ENCODE data around the gene STIM1.
"Not testable (repeated sequence)": the region's sequence is repeated elsewhere in the genome, so short reads cannot be mapped to it uniquely, and the experiment has no call there.

STIM1 gene

DNA sequence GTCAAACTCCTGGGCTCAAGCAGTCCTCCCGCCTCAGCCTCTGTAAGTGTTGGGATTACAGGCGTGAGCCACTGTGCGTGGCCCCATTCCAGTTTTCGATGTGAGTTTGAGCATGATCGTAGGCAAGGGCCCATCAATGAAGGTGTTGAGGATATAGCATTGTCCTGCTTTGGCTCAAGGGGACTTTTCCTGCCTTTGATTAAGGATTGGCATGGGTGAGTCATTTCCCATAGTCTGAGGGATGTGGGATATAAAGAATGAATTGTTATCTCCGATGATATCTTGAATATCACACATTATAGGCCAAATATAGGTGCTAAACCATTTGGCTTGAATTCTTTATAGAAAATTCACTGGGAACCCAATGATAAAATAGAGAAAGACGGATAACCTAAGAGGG is 30.4 kb downstream of the STIM1 start:
- no peak for DNase-seq (ENCODE audit: low read depth in 2 of 2)

GRCh38 chr11:3886985-3887384 is 31.5 kb downstream of the STIM1 start:
- no peak for DNase-seq (ENCODE audit: low read depth in 2 of 2)

GRCh38 chr11:3888876-3889275 is 33.4 kb downstream of the STIM1 start:
- no peak for DNase-seq (ENCODE audit: low read depth in 2 of 2)

- DNase-seq (ENCODE audit: low read depth in 2 of 2) = no peak
Measured at GRCh38 chr11:3890014-3890413, 34.5 kb downstream of the STIM1 start.

- no peak for DNase-seq (ENCODE audit: low read depth in 2 of 2)
Measured at GRCh38 chr11:3890806-3891205, 35.3 kb downstream of the STIM1 start.

DNA sequence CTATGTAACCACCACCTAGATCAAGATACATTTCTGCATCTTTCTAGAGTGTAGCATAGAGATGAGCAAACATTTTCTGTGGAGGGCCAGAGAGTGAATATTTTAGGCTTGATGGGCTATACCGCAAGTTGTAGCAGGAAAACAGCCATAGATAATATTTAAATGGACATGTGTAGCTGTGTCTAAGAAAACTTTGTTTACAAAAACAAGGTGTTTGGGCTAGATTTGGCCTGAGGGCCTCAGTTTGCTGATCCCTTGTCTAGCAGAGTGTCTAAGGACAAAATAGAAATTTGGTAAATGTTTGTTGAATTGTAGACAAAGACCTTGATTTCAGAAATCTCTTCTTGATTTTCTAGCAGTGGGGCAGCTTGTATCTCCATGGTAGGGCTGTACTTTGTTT is 36.3 kb downstream of the STIM1 start:
- DNase-seq (ENCODE audit: low read depth in 2 of 2) = no peak

DNA sequence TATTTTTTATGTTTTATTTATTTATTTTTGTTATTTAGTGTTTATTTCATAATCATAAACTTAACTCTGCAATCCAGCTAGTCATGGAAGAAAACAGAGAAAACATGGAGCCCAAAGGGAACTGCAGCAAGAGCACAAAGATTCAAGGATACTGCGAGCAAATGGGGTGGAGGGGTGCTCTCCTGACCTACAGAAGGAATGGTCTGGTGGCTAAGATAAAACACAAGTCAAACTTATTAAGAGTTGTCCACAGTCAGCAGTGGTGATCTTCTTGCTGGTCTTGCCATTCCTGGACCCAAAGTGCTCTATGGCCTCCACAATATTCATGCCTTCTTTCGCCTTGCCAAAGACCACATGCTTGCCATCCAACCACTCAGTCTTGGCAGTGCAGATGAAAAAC is 36.7 kb downstream of the STIM1 start:
- no peak for DNase-seq (ENCODE audit: low read depth in 2 of 2)

DNA sequence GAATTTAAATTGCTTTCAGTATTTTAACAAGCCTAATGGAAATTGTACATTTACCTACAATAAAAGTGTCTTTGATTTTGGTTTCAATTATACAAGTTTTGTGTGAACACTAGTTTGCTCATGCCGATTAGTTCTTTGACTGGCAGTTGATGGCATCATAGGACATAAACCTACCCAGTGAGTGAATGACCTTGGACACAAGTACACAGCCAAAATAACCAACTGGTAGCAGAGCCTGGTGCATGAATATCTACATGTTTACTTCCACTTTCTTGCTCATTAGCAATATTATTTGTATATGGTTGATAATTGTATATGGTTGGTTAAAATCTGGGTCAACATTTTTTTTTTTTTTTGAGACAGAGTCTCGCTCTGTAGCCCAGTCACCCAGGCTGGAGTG is 37.8 kb downstream of the STIM1 start:
- no peak for DNase-seq (ENCODE audit: low read depth in 2 of 2)

DNA sequence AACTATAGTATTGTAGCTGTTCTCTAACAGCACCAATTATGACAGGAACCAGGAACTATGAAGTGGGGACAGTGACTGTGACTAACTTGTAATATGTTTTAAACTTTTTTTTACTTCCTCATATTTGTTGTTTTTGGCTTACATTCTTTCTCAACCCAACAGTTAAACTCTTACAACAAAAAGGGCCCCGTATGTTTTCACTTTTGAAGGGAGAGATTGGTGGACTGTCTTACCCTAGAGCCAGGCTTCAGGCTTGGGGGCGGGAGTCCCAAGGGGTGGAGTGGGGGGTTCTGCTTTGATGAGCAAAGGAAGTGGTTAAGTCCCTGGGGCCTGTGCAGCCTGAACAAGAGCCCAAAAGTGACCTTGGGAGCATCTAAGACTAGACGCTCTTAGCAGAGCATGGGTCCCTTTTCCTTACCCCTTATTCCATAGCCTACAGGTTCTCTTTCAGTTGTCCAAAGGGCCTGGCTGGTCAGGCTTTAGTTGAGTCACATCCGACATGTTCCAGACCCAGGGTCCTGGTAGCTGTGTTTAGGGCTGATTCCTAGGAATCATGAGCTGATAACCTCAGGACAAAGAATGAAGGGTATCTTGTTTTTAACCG is 38.8 kb downstream of the STIM1 start:
- peak; percentile 8 to 9 for DNase-seq (ENCODE audit: low read depth in 2 of 2)

GRCh38 chr11:3896644-3897043 is 41.2 kb downstream of the STIM1 start:
- DNase-seq (ENCODE audit: low read depth in 2 of 2) = no peak

- DNase-seq (ENCODE audit: low read depth in 2 of 2) = not testable (repeated sequence)
Measured at GRCh38 chr11:3900230-3900629, 44.8 kb downstream of the STIM1 start.

GRCh38 chr11:3901249-3902025 is 46.0 kb downstream of the STIM1 start:
- no peak for DNase-seq (ENCODE audit: low read depth in 2 of 2)

DNA sequence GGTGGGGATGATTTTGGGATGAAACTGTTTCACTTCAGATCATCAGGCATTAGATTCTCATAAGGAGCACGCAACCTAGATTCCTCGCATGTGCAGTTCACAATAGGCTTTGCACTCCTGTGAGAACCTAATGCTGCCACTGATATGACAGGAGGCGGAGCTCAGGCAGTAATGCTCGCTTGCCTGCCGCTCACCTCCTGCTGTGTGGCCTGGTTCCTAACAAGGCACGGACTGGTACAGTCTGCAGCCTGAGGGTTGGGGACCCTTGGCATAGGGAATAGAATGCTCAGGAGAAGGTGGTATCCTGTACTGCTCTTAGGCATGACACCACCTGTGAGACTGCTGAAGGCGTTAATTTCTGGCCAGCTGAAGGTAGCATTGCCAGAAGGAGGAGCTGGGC is 47.0 kb downstream of the STIM1 start:
- DNase-seq (ENCODE audit: low read depth in 2 of 2) = no peak

DNA sequence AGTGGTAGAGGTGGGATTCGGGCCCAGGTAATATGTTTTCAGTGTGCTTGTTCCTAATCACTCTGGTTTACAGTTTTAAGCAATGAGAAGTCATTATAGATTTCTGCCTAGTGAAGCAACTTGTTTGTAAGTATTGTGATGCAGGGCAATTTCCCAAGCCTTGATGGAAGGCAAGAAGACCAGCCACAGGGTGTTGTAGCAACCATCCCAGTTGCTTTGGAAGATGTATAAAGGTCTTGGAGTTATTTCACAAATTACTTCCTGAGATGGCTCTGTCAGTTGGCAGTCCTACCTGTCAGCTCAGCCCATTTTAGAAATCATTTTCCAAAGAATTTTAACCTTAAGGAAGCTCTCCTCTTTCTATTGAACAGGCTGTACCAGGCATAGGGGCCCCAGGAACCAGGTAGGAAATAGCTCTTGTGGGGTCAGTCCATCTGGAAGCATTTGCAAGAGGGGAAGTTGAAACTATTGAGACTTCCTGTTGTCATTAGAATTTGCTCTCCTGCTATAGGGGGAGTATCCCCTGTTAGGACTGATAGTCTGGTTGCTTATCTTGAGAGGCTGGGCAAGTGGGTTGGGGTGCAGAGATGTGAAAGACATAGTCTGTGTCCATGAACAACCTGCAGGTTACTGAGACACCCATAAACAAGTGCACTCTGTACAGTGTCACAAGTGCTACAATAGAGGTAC is 47.9 kb downstream of the STIM1 start:
- DNase-seq (ENCODE audit: low read depth in 2 of 2) = no peak

- no peak for DNase-seq (ENCODE audit: low read depth in 2 of 2)
Measured at GRCh38 chr11:3904228-3904627, 48.8 kb downstream of the STIM1 start.

DNA sequence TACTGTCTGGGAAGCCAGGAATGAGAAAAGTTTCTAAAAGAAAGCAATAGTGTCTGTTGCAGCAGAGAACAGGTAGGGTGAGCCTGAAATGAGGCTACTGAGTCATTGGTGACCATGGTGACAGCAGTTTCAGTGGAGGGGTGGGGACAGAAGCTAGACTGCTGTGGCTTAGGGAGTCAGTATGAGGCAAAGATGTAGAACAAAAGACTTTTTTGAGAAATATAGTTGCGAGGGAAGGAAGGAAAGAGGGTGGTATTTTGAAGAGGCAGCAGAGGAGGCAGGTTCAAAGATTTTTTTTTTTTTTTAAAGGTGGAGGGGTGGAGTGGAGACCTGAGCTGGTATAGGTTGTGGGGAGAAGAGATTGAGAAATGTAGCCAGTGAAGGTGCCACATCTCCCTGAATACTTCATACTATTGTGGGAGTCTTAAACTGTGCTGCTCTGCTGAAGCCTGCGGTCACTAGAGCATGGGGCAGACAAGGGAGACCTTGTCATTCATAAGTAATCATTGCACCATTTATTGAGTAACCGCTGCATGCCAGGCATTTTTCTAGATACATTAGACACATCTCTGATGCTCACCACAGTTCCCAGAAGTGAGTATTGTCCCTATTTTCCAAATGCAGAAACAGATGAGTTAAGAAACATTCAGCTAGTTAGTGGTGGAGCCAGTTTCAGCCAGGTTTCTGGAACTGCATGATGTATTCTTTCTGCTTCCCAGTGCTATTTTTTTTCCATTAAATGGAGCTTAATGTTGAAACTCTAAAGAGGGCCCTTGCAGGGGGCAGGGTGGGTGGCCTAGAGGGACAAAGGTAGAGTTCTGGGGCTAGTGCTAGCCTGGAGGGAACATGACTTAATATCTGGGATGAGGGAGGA is 49.9 kb downstream of the STIM1 start:
- DNase-seq (ENCODE audit: low read depth in 2 of 2) = peak; percentile 23 to 48

DNA sequence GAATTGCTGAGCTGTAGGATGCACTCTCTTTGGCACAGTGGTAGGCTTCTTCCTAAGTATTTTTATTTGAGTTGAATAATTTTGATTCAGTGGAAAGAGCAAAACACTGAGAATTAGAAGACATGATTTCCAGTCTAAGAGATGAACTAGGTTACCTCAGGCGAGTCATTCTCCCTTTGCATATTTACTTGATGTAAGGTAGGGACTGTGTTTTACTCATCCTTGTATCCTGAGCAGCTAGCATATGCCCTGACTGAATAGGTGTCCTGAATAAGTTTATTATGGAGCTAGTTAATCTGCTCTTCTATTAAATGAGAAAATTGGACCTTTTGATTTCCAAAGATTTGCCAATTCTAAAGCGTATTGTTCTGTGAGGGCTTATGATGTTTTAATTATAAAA is 50.7 kb downstream of the STIM1 start:
- no peak for DNase-seq (ENCODE audit: low read depth in 2 of 2)

DNA sequence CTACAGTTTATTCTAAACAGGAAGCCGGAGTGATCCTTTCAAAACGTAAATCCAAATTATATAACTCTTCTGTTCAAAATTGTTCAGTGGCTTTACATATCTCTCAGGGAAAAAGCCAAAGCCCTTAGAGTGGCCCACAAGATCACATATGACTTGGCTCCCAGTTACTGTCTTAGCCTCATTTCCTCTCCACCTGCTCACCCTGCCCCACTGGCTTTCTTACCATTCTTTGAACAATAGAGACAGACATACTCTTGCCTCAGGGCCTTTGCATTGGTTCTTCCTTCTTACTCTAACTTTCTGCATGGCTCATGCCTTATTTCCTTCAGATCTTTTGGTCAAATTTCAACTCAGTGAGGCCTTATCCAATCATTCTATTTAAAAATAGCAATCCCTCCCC is 52.1 kb downstream of the STIM1 start:
- no peak for DNase-seq (ENCODE audit: low read depth in 2 of 2)

GRCh38 chr11:3909901-3910300 is 54.4 kb downstream of the STIM1 start:
- no peak for DNase-seq (ENCODE audit: low read depth in 2 of 2)

DNA sequence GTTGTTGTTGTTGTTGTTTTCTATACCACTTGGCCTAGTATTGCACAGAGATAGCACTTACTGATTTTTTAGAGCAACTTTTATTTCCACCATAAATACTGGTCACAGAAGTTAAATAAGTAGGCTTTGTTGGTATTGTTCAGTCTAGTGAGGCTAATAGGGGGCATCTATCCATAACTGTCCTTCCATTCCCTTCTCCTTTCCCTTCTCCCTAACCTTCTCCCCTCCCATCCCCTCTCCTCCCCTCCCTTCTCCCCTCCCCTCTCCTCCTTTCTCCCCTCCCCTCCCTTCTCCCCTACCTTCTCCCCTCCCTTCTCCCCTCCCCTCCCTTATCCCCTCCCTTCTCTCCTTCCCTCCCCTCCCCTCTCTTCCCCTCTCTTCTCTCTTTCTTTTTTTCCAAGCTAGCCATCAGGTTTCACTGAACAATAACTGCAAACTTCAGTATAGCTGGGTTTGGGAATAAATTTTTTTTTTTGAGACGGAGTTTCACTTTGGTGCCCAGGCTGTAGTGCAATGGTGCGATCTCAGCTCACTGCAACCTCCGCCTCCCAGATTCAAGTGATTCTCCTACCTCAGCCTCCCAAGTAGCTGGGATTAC is 56.5 kb downstream of the STIM1 start:
- DNase-seq (ENCODE audit: low read depth in 2 of 2) = no peak

DNA sequence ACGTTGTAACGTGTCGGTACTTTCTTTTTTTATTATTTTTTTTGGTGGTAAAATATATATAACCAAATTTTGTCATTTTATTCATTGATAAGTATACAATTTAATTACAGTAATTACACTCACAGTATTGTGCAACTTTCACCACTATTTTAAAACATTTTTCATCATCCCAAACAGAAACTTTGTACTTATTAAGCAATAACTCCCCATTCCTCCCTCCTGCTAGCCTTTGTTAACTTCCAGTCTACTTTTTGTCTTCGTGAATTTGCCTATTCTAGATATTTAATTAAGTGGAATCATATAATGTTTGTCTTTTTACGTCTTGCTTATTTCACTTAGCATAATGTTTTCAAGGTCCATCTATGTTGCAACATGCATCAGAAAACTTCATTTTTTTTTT is 58.5 kb downstream of the STIM1 start:
- no peak for DNase-seq (ENCODE audit: low read depth in 2 of 2)

GRCh38 chr11:3914805-3915204 is 59.3 kb downstream of the STIM1 start:
- no peak for DNase-seq (ENCODE audit: low read depth in 2 of 2)

Data from fibroblast of skin of left biceps (primary cell).